Measurements from ENCODE around the gene HIBCH. TPM values are rescaled to one million over a fixed set of nuclear protein-coding genes. Genes with fewer than 3 reads are reported as not detected.
"Not testable (repeated sequence)": the region's sequence is repeated elsewhere in the genome, so short reads cannot be mapped to it uniquely, and the experiment has no call there.

HIBCH gene
- polyA plus RNA-seq, 1 donor (not counting 4 experiments of a cell fraction or from before 2014, with no cell fraction given) = 19.4 TPM

DNA sequence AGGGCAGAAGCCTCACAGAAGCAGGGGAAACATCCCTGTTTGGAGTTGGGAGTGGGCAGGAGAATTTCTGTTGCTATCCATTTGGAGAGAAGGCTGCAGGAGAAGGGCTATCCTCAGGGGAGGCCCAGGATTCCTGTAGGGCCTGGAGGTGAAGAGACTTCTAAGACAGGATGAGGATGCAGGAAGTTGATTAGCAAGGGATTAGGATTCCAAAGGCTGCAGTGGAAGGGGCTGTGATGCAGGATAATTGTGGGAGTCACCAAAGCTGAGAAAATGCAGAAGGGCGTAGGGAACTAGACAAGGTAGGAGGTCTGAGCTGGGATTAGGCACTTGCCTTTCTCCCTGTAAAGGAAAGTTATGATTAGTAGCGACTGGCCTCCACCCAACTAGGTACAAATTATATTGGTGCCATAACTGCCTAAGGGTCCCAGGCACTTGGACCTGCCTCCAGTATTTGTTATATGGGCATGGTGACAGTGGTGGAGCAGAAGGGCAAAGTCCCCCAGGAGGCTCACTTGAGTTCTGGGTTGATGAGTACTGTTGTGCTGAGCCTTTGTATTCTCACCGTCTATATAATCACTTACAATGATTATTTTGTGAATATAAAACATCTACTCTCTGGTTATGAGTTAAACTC lies 160.7 kb downstream of the HIBCH start:
- no peak overlapping the region for H2AFZ ChIP-seq (ENCODE audit: control insufficient read depth, low read length)
- peaks cover 5% of the 10 kb centered on the region for H3K4me1 ChIP-seq (ENCODE audit: control insufficient read depth, extremely low read depth, insufficient read depth, low read length)
- FAIRE-seq (no peak), DNase-seq (ENCODE audit: low read depth, low spot score) (no peak)
- no peak overlapping the region for H3K27ac ChIP-seq (ENCODE audit: control insufficient read depth, insufficient read depth, low read length)
- H3K9me1 ChIP-seq (ENCODE audit: control insufficient read depth, extremely low read depth, insufficient read depth, low read length) = no peaks in the 10 kb centered on the region
- no peak overlapping the region for H3K4me3 ChIP-seq (ENCODE audit: control insufficient read depth in 2 of 3, extremely low read depth in 1 of 3, insufficient read depth in 2 of 3, low read depth in 1 of 3, low read length in 3 of 3)
- no peaks in the 10 kb centered on the region for H3K27me3 ChIP-seq (ENCODE audit: control insufficient read depth, extremely low read depth, insufficient read depth, low read length)
- H3K9me3 ChIP-seq (ENCODE audit: control insufficient read depth, low read depth, low read length) = no peaks in the 10 kb centered on the region
- no peaks in the 10 kb centered on the region for H3K79me2 ChIP-seq (ENCODE audit: control insufficient read depth, insufficient read depth, low read length)
- TF ChIP-seq EZH2 (IDR thresholded peaks at IDR 0.05; ENCODE audit: low read length) = no peak
- TF ChIP-seq, protein P1, sequence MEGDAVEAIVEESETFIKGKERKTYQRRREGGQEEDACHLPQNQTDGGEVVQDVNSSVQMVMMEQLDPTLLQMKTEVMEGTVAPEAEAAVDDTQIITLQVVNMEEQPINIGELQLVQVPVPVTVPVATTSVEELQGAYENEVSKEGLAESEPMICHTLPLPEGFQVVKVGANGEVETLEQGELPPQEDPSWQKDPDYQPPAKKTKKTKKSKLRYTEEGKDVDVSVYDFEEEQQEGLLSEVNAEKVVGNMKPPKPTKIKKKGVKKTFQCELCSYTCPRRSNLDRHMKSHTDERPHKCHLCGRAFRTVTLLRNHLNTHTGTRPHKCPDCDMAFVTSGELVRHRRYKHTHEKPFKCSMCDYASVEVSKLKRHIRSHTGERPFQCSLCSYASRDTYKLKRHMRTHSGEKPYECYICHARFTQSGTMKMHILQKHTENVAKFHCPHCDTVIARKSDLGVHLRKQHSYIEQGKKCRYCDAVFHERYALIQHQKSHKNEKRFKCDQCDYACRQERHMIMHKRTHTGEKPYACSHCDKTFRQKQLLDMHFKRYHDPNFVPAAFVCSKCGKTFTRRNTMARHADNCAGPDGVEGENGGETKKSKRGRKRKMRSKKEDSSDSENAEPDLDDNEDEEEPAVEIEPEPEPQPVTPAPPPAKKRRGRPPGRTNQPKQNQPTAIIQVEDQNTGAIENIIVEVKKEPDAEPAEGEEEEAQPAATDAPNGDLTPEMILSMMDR (optimal IDR thresholded peaks at IDR 0.05 in 1 of 3, IDR thresholded peaks at IDR 0.05 in 1 of 3, conservative IDR thresholded peaks at IDR 0.05 in 1 of 3; ENCODE audit: extremely low read depth in 1 of 3, insufficient read depth in 2 of 3, low read length in 3 of 3) = no peak
- H4K20me1 ChIP-seq (ENCODE audit: control insufficient read depth, extremely low read depth, insufficient read depth, low read length) = no peaks in the 10 kb centered on the region
- dilution Hi-C loops (cut with MboI; ENCODE audit: extremely low pct_ligation_motif_present, low sequenced_read_pairs) = no loop called here
- no peak overlapping the region for H3K4me2 ChIP-seq (ENCODE audit: control insufficient read depth, extremely low read depth, insufficient read depth, low read depth, low read length)
- no peaks in the 10 kb centered on the region for H3K36me3 ChIP-seq (ENCODE audit: control insufficient read depth in 2 of 2, extremely low read depth in 1 of 2, insufficient read depth in 2 of 2, low read length in 2 of 2)
- no peak overlapping the region for H3K9ac ChIP-seq (ENCODE audit: control insufficient read depth, extremely low read depth, insufficient read depth, low read length)

DNA sequence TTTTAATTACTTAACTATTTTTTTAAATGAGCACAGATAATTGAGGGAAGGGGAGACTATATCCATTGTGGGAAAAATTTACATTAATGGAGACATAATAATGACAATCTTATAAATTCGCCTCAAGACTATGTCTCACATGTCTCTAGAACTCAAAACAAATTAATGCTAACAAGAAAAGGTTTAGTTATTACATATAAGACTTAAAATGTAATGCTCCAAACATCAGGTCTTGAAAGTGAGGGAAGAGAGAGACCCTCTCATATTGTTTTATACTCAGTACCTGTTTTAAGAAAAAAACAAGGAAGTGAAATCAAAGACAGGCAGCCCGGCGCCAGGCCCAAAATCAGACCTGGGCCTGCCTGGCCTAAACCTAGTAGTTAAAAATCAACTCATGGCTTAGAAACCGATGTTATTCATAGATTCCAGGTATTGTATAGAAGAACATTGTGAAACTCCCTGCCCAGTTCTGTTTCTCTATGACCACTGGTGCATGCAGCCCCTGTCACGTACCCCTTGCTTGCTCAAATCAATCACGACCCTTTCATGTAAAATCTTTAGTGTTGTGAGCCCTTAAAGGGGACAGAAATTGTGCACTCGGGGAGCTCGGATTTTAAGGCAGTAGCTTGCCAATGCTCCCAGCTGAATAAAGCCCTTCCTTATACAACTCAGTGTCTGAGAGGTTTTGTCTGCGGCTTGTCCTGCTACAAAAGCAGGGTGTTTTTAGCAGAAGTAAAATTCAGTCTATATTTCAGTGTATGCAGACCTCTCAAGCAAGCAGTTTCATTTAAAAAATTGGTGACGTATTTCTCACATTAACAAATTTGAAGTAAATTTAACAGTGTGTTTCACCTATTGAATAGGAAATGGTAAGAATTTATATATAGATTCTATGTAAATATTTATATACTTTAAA lies 161.8 kb downstream of the HIBCH start:
- H3K27me3 ChIP-seq (ENCODE audit: control insufficient read depth, extremely low read depth, insufficient read depth, low read length); FAIRE-seq; H3K4me1 ChIP-seq (ENCODE audit: control insufficient read depth, extremely low read depth, insufficient read depth, low read length); H3K9ac ChIP-seq (ENCODE audit: control insufficient read depth, extremely low read depth, insufficient read depth, low read length); H3K9me1 ChIP-seq (ENCODE audit: control insufficient read depth, extremely low read depth, insufficient read depth, low read length); H3K27ac ChIP-seq (ENCODE audit: control insufficient read depth, insufficient read depth, low read length); H3K4me2 ChIP-seq (ENCODE audit: control insufficient read depth, extremely low read depth, insufficient read depth, low read depth, low read length); dilution Hi-C loops (cut with MboI; ENCODE audit: extremely low pct_ligation_motif_present, low sequenced_read_pairs); H3K4me3 ChIP-seq (ENCODE audit: control insufficient read depth in 2 of 3, extremely low read depth in 1 of 3, insufficient read depth in 2 of 3, low read depth in 1 of 3, low read length in 3 of 3); DNase-seq (ENCODE audit: low read depth, low spot score); H2AFZ ChIP-seq (ENCODE audit: control insufficient read depth, low read length); H3K36me3 ChIP-seq (ENCODE audit: control insufficient read depth in 2 of 2, extremely low read depth in 1 of 2, insufficient read depth in 2 of 2, low read length in 2 of 2); H3K79me2 ChIP-seq (ENCODE audit: control insufficient read depth, insufficient read depth, low read length); H3K9me3 ChIP-seq (ENCODE audit: control insufficient read depth, low read depth, low read length); H4K20me1 ChIP-seq (ENCODE audit: control insufficient read depth, extremely low read depth, insufficient read depth, low read length): not testable (repeated sequence)
